Mesenchymal stem cell (in vitro differentiated cells and primary cell): ENCODE data around the gene REEP1.

Experiments used
- DNase-seq: peaks from one replicate; pipeline ENCODE4 v3.0.0-alpha.2; 2013
- H2AFZ ChIP-seq: one replicate; pipeline ENCODE4 v1.6.1; 2013; ENCODE audit warnings: low read depth, mild to moderate bottlenecking, control low read depth, inconsistent platforms, low read length, moderate library complexity
- H2AK5ac ChIP-seq: 2 replicates; pipeline ENCODE4 v1.6.1; 2013; ENCODE audit warnings: low read length, moderate library complexity, mild to moderate bottlenecking, inconsistent platforms; ENCODE audit not compliant: severe bottlenecking
- H2BK120ac ChIP-seq: one replicate; pipeline ENCODE4 v1.6.1; 2013; ENCODE audit warnings: low read depth, mild to moderate bottlenecking, inconsistent platforms, low read length, moderate library complexity
- H2BK12ac ChIP-seq, 2 experiments: one replicate each; pipeline ENCODE4 v1.6.1; 2013; ENCODE audit warnings: inconsistent platforms in 2 of 2, low read length in 2 of 2, mild to moderate bottlenecking in 2 of 2, moderate library complexity in 2 of 2, control low read depth in 1 of 2
- H2BK15ac ChIP-seq: one replicate; pipeline ENCODE4 v1.6.1; 2013; ENCODE audit warnings: mild to moderate bottlenecking, low read depth, inconsistent platforms; ENCODE audit not compliant: poor library complexity, severe bottlenecking
- H2BK5ac ChIP-seq: 2 replicates; pipeline ENCODE4 v1.6.1; 2013; ENCODE audit warnings: low read depth, mild to moderate bottlenecking, low read length, control low read depth, inconsistent platforms; ENCODE audit not compliant: poor library complexity, severe bottlenecking
- H3K14ac ChIP-seq, 2 experiments: one replicate each; pipeline ENCODE4 v1.6.1; 2013; ENCODE audit warnings: inconsistent platforms in 2 of 2, low read length in 2 of 2, control low read depth in 1 of 2, mild to moderate bottlenecking in 1 of 2, moderate library complexity in 1 of 2
- H3K18ac ChIP-seq, 2 experiments: one replicate each; pipeline ENCODE4 v1.6.1; 2013; ENCODE audit warnings: inconsistent platforms in 2 of 2, low read length in 2 of 2, control low read depth in 1 of 2, low read depth in 1 of 2, mild to moderate bottlenecking in 1 of 2
- H3K23ac ChIP-seq, 2 experiments: one replicate each; pipeline ENCODE4 v1.6.1; 2013; ENCODE audit warnings: inconsistent platforms in 2 of 2, low read length in 2 of 2, mild to moderate bottlenecking in 2 of 2, moderate library complexity in 2 of 2, control low read depth in 1 of 2
- H3K27ac ChIP-seq: 2 replicates; pipeline ENCODE4 v1.5.1; 2013; ENCODE audit warnings: mild to moderate bottlenecking, moderate library complexity, low read length, control low read depth, inconsistent platforms; ENCODE audit not compliant: poor library complexity, severe bottlenecking
- H3K27me3 ChIP-seq, 2 experiments: 2 replicates each; pipeline versions ENCODE4 v1.6.1 to v1.7.0; 2013; ENCODE audit warnings: low read length in 2 of 2, mild to moderate bottlenecking in 2 of 2, moderate library complexity in 2 of 2, control low read depth in 1 of 2, inconsistent platforms in 1 of 2; ENCODE audit not compliant: control insufficient read depth in 1 of 2, insufficient read depth in 1 of 2
- H3K36me3 ChIP-seq, 2 experiments: 2 replicates each; pipeline versions ENCODE4 v1.6.1 to v1.7.0; 2013; ENCODE audit warnings: low read length in 2 of 2, control low read depth in 1 of 2, inconsistent platforms in 1 of 2, low read depth in 1 of 2, mild to moderate bottlenecking in 1 of 2; ENCODE audit not compliant: insufficient read depth in 2 of 2, control insufficient read depth in 1 of 2
- H3K4ac ChIP-seq, 2 experiments: one replicate each; pipeline ENCODE4 v1.6.1; 2013; ENCODE audit warnings: inconsistent platforms in 2 of 2, low read length in 2 of 2, mild to moderate bottlenecking in 2 of 2, moderate library complexity in 2 of 2, control low read depth in 1 of 2, low read depth in 1 of 2
- H3K4me1 ChIP-seq: 2 replicates; pipeline ENCODE4 v1.6.1; 2013; ENCODE audit warnings: low read depth, low read length, control low read depth; ENCODE audit not compliant: control insufficient read depth, insufficient read depth
- H3K4me2 ChIP-seq: 2 replicates; pipeline ENCODE4 v1.6.1; 2013; ENCODE audit warnings: low read length, mild to moderate bottlenecking, inconsistent platforms; ENCODE audit not compliant: poor library complexity, severe bottlenecking
- H3K4me3 ChIP-seq, 2 experiments: 2 replicates each; pipeline versions ENCODE4 v1.5.1 to v1.7.0; 2013; ENCODE audit warnings: low read length in 2 of 2, mild to moderate bottlenecking in 2 of 2, control low read depth in 1 of 2, low read depth in 1 of 2; ENCODE audit not compliant: insufficient read depth in 1 of 2
- H3K79me1 ChIP-seq: replicated peaks from 2 replicates; pipeline ENCODE4 v1.6.1; 2013; ENCODE audit warnings: mild to moderate bottlenecking, control low read depth, low read length, inconsistent platforms; ENCODE audit not compliant: poor library complexity, severe bottlenecking
- H3K9ac ChIP-seq: 2 replicates; pipeline ENCODE4 v1.7.0; 2013; ENCODE audit warnings: mild to moderate bottlenecking, low read length, moderate library complexity
- H3K9me3 ChIP-seq: 2 replicates; pipeline ENCODE4 v1.7.0; 2013; ENCODE audit warnings: mild to moderate bottlenecking, low read length; ENCODE audit not compliant: control insufficient read depth
- H4K8ac ChIP-seq: one replicate; pipeline ENCODE4 v1.6.1; 2013; ENCODE audit warnings: inconsistent platforms, mild to moderate bottlenecking, low read length, moderate library complexity
- H4K91ac ChIP-seq: one replicate; pipeline ENCODE4 v1.6.1; 2013; ENCODE audit warnings: mild to moderate bottlenecking, low read length, inconsistent platforms
- WGBS: methylation state at CpG from one replicate; pipeline ENCODE4 v1.1.7; 2013; ENCODE audit warnings: mixed read lengths; 5-methylcytosine and 5-hydroxymethylcytosine counted together

REEP1 gene

GRCh38 chr2:86214503-86214832 is 123.0 kb downstream of the REEP1 start:
- Histone ChIP-seq H3K27ac (no peak overlapping the region), H2AFZ (no peak overlapping the region), H3K9ac (no peak overlapping the region), H2BK5ac (no peak overlapping the region), H4K91ac (no peak overlapping the region), H2BK15ac (no peak overlapping the region), H3K36me3 (peaks cover 12 to 47% of the 10 kb centered on the region in 2 experiments), H2BK12ac (no peak overlapping the region), H3K9me3 (no peaks in the 10 kb centered on the region), H3K4me2 (no peak overlapping the region), H3K4me3 (no peak overlapping the region), H3K4ac (no peak overlapping the region), H3K4me1 (no peaks in the 10 kb centered on the region), H3K79me1 (no peaks in the 10 kb centered on the region), H2AK5ac (no peak overlapping the region), H4K8ac (no peak overlapping the region), H3K23ac (no peak overlapping the region), H3K18ac (no peak overlapping the region), H2BK120ac (no peak overlapping the region), H3K27me3 (no peaks in the 10 kb centered on the region), H3K14ac (no peak overlapping the region)
- no peak for DNase-seq
- WGBS: 89% methylated on average over 1 of the region's 2 CpGs

GRCh38 chr2:86213699-86214502 is 123.5 kb downstream of the REEP1 start:
- H3K27ac ChIP-seq: no peak overlapping the region
- H3K4me1 ChIP-seq: no peaks in the 10 kb centered on the region
- H3K9me3 ChIP-seq: no peaks in the 10 kb centered on the region
- no peak overlapping the region for H2BK5ac ChIP-seq
- H2AK5ac ChIP-seq: no peak overlapping the region
- H2AFZ ChIP-seq: no peak overlapping the region
- H3K14ac ChIP-seq: no peak overlapping the region
- H3K4ac ChIP-seq: no peak overlapping the region
- no peak overlapping the region for H2BK15ac ChIP-seq
- DNase-seq: no peak
- H3K9ac ChIP-seq: no peak overlapping the region
- H3K79me1 ChIP-seq: no peaks in the 10 kb centered on the region
- no peaks in the 10 kb centered on the region for H3K27me3 ChIP-seq
- no peak overlapping the region for H3K4me2 ChIP-seq
- no peak overlapping the region for H3K4me3 ChIP-seq
- H2BK12ac ChIP-seq: no peak overlapping the region
- no peak overlapping the region for H3K23ac ChIP-seq
- no peak overlapping the region for H4K91ac ChIP-seq
- WGBS: 100% methylated on average over 3 of the region's 4 CpGs
- H3K18ac ChIP-seq: no peak overlapping the region
- H2BK120ac ChIP-seq: no peak overlapping the region
- peaks cover 12 to 52% of the 10 kb centered on the region in 2 experiments for H3K36me3 ChIP-seq
- H4K8ac ChIP-seq: no peak overlapping the region

- Histone ChIP-seq H2BK120ac (no peak overlapping the region), H3K4ac (no peak overlapping the region), H3K14ac (no peak overlapping the region), H3K4me1 (no peaks in the 10 kb centered on the region), H2BK12ac (no peak overlapping the region), H3K9me3 (no peaks in the 10 kb centered on the region), H3K36me3 (peaks cover 12 to 61% of the 10 kb centered on the region in 2 experiments), H3K27ac (no peak overlapping the region), H4K91ac (no peak overlapping the region), H2BK15ac (no peak overlapping the region), H3K27me3 (no peaks in the 10 kb centered on the region), H3K9ac (no peak overlapping the region), H3K79me1 (peaks cover 1% of the 10 kb centered on the region), H4K8ac (no peak overlapping the region), H3K18ac (no peak overlapping the region), H2BK5ac (no peak overlapping the region), H3K4me3 (no peak overlapping the region), H2AK5ac (no peak overlapping the region), H3K4me2 (no peak overlapping the region), H2AFZ (no peak overlapping the region), H3K23ac (no peak overlapping the region)
- 100% methylated on average over 1 of the region's 1 CpG for WGBS
- DNase-seq: no peak
Measured at GRCh38 chr2:86213056-86213455, 124.4 kb downstream of the REEP1 start.

- no peak overlapping the region for H3K4me2 ChIP-seq
- WGBS: 100% methylated on average over 1 of the region's 2 CpGs
Measured at GRCh38 chr2:86211796-86212188, 125.6 kb downstream of the REEP1 start.

More at GRCh38 chr2:86211796-86212188, 125.6 kb downstream of the REEP1 start:
- H2BK12ac ChIP-seq: no peak overlapping the region
- no peak overlapping the region for H2BK15ac ChIP-seq
- H3K27me3 ChIP-seq: no peaks in the 10 kb centered on the region
- no peak overlapping the region for H3K27ac ChIP-seq
- no peak for DNase-seq
- H2BK5ac ChIP-seq: no peak overlapping the region
- no peaks in the 10 kb centered on the region for H3K4me1 ChIP-seq
- peaks cover 20 to 73% of the 10 kb centered on the region in 2 experiments for H3K36me3 ChIP-seq
- no peak overlapping the region for H2BK120ac ChIP-seq
- H3K23ac ChIP-seq: no peak overlapping the region
- H3K79me1 ChIP-seq: peaks cover 1% of the 10 kb centered on the region
- H4K91ac ChIP-seq: no peak overlapping the region
- no peak overlapping the region for H3K4ac ChIP-seq
- no peak overlapping the region for H3K4me3 ChIP-seq
- H3K14ac ChIP-seq: no peak overlapping the region
- no peaks in the 10 kb centered on the region for H3K9me3 ChIP-seq
- no peak overlapping the region for H3K9ac ChIP-seq
- H2AK5ac ChIP-seq: no peak overlapping the region
- H3K18ac ChIP-seq: no peak overlapping the region
- H2AFZ ChIP-seq: no peak overlapping the region
- H4K8ac ChIP-seq: no peak overlapping the region
